Measurements from ENCODE around the gene DPM1.

GRCh38 chr20:51003753-51004152 lies 45.4 kb upstream of the DPM1 start:
- TF ChIP-seq ZNF274 (IDR thresholded peaks at IDR 0.05; ENCODE audit: low read depth, low read length) (no peak), YY1 (IDR thresholded peaks at IDR 0.05; ENCODE audit: insufficient read depth, insufficient read length) (no peak), SUZ12 (IDR thresholded peaks at IDR 0.05; ENCODE audit: extremely low read depth, insufficient read depth, insufficient read length) (no peak)
